SKM-1 treated with dmso at 0.1 percent for 144 hours (cell line): ENCODE data around the gene ANKS1A.

Experiments used
- DNase-seq: peaks from one replicate; lab custom pipeline; 2025; ENCODE audit not compliant: unreplicated experiment; lab: John Stamatoyannopoulos, UW

Gene ANKS1A

GRCh38 chr6:35017411-35018181 is 128.5 kb downstream of the ANKS1A start:
- DNase-seq = no peak

DNA sequence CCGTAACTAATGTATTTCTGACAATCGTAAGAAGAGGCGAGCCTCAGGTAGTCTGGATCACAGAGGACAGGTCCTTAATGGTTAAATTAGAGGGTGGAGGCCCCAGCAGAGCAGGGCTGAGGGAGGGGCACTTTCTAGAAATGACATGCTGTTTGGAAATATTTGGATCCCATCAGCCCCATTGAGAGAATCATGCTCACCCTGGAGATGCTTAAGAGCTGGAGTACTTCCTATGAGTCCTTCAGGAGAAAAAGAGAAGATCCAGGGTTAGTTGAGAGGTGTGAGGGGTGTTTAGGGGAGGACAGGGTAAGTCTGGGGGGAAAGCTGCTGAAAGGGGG is 129.1 kb downstream of the ANKS1A start:
- no peak for DNase-seq

- DNase-seq = no peak
Measured at GRCh38 chr6:35018746-35019145, 129.7 kb downstream of the ANKS1A start.

GRCh38 chr6:35019171-35019570 is 130.1 kb downstream of the ANKS1A start:
- no peak for DNase-seq

GRCh38 chr6:35019831-35020230 is 130.8 kb downstream of the ANKS1A start:
- no peak for DNase-seq

GRCh38 chr6:35021004-35021403 is 131.9 kb downstream of the ANKS1A start:
- DNase-seq = no peak

- no peak for DNase-seq
Measured at GRCh38 chr6:35023091-35024000, 134.3 kb downstream of the ANKS1A start.

DNA sequence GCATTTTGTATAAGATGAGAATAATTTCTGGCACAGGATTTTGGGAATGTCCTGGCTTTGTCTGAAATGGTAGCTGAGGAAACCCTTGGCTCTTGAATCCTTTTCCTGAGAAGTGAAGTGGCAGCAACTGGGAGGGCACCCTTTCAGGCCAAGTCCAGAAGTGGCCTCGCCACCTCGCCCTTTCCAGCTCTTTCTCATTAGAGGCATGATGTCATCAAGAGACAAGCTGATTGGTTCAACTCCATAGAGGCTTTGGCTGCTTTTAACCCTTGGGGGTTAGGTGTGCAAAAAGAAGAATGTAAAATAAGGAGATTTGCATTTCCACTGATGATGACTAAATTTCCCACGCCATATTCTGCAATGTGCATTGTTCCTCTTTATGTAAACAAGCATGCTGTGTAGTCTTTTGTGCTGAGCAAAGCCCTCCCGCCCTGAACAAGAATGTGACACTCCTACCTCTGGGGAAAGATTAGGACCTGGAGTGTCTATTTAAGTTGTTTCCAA is 135.5 kb downstream of the ANKS1A start:
- no peak for DNase-seq

DNA sequence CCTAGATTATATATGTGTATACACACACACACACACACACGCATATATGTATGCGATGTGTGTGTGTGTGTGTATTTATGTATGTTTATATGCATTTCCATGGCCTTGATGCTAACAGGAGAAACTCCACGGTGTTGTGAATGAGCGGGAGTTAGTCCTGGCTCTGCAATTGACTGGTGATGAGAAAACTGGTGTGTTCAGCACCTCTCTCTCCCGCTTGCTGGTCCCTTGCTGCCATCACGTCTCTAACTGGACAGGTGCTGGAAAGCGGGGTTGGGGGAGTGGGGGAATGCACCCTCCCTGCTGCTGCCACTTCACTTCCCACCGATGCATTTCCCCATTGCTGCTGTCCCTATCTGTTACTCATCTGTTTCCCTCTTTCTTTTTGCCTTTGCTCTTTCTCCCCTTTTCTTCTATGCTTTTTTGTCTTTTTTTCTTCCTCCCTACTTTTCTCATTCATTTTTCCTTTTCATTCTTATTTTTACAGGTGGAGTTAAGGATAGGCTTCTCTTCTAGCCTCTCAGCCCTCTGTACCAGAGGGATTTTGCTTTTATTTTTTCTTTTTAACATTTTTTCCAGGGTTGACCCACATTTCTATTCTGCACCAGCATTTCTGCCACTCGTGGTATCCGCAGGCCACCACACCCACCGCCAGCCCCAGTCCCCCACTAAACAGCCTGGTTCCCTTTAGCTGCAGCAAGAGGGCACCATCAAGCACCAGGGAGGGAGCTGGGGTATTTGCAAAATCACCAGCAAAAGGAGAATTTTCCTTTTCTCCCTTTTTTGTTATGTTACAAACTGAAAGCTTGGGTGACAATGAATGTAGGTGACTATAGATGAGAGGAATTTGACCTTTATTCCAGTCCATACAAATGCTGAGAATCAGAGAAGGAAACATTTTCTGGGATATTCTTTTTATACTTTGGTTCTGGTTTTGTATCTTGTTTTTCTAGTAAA is 136.5 kb downstream of the ANKS1A start:
- no peak for DNase-seq

GRCh38 chr6:35026434-35027222 is 137.6 kb downstream of the ANKS1A start:
- no peak for DNase-seq

DNA sequence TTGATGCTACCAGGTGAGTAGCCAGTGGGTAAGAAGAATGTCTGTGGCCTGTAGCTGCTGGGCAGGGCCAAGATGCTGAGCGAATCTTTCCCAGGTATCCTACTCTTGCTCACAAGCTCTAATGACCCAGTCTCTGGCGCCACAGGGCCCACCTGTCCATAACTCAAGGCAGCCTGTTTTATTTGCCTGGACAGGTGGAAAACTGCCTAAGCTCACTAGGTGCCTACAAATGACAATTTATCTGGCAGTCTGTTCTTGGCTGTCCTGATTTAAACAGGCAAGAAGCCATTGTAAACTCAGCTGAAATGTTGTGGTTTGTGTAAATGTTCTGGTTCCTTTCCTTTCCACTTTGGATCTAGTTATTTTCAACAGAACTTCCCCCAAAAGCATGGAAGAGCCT is 138.8 kb downstream of the ANKS1A start:
- DNase-seq = no peak

DNA sequence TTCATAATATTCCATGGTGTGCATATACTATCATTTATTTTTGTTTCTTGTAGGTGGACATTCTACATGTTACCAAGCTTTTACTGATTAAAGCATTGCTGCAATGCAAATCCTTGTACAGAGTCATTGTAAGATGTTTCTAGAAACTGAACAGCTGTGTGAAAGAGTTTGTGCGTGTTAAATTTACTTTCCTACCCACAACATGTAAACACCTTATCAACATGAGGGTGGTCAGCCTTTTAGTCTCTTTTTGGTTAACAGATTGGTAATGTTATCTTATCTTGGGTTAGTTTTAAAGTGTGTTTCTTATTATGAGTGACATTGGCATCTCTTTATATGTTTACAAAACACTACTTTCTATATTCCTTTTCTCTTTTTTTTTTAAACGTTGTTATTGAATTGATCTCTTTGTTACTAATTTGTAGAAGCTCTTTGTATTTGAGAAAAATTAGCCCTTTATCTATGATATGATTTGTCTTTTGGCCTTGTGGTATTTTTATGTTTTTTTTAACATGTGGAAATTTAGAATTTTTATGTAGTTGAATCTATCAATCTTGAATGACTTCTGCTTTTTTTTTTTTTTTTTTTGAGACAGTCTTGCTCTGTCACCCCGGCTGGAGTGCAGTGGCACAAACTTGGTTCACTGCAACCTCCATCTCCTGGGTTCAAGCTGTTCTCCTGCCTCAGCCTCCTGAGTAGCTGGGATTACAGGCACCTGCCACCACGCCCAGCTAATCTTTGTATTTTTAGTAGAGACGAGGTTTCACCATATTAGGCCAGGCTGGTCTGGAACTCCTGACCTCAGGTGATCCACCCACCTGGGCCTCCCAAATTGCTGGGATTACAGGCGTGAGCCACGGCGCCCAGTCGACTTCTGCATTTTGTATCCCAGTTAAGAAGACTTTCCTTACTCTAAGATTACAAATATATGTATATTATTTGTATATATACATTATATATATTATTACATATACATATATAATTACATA is 140.0 kb downstream of the ANKS1A start:
- DNase-seq = no peak

GRCh38 chr6:35030099-35030498 is 141.0 kb downstream of the ANKS1A start:
- DNase-seq = no peak

- DNase-seq = no peak
Measured at GRCh38 chr6:35031611-35032529, 142.8 kb downstream of the ANKS1A start.

GRCh38 chr6:35033683-35034082 is 144.6 kb downstream of the ANKS1A start:
- DNase-seq = no peak

GRCh38 chr6:35034411-35035191 is 145.5 kb downstream of the ANKS1A start:
- DNase-seq = no peak

DNA sequence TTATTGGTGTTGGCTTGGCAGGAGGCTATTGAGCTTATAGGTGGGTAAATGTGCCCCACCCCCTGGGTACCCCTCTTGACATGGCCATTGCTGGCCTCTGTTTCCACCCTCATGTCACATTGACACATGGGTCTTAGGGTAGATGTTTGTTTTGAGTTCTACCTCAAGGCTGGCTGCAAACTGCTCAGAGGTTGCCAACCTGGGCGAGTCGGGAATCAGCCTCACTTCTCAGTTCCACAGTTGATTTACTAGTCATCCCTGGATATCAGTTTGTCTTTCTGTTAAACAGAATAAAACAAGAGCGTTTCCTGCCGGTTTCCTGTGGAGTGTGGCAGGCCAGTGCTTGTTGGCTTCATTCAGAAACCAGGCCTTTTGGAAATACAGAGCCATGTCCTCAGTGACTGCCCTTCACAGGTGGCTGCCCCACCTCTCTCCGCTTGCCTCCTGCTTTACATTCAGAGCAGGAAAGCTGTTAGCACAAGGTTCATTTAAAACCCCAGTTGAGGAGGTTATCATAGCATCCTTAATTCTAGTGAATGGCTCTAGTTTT is 146.5 kb downstream of the ANKS1A start:
- DNase-seq = no peak
